Tibial nerve (tissue), 4 donors: ENCODE results near the gene OTUD5. TPM values are rescaled to one million over a fixed set of nuclear protein-coding genes. Genes with fewer than 3 reads are reported as not detected.

ENCODE experiments used
- DNase-seq, 2 donors: peaks; one replicate each; pipeline ENCODE4 v3.0.0-alpha.2; 2019; ENCODE audit warnings: low spot score in 2 of 2
- H3K27ac ChIP-seq, 4 donors: fragments of 200-600 bp; sonication (generic) in 3 of 4; one replicate each; pipeline ENCODE4 v1.5.1; 2017 to 2019; ENCODE audit warnings: mild to moderate bottlenecking in 1 of 4
- H3K27me3 ChIP-seq, 2 donors: fragments of 200-600 bp; sonication (generic) in 1 of 2; one replicate each; pipeline versions ENCODE4 v1.5.1 to v1.6.0; 2017 to 2019
- H3K36me3 ChIP-seq, 3 donors: fragments of 200-600 bp; sonication (generic); one replicate each; pipeline ENCODE4 v1.5.1; 2018 to 2019
- H3K4me1 ChIP-seq, 4 donors: fragments of 200-600 bp; sonication (generic) in 3 of 4; one replicate each; pipeline ENCODE4 v1.5.1; 2017 to 2019
- H3K4me3 ChIP-seq, 4 donors: fragments of 200-600 bp; sonication (generic) in 3 of 4; one replicate each; pipeline ENCODE4 v1.5.1; 2017 to 2019; ENCODE audit warnings: mild to moderate bottlenecking in 1 of 4, moderate library complexity in 1 of 4
- H3K9me3 ChIP-seq, 4 donors: fragments of 200-600 bp; sonication (generic) in 3 of 4; one replicate each; pipeline ENCODE4 v1.5.1; 2017 to 2019
- CTCF ChIP-seq, 5 experiments: fragments of 200-600 bp in 3 of 5; fragments of 450-650 bp in 2 of 5; sonication (generic) in 3 of 5; IDR thresholded peaks; one replicate each; pipeline ENCODE4 v1.5.1; 2016 to 2019; ENCODE audit warnings: antibody characterized with exemption in 5 of 5, mild to moderate bottlenecking in 3 of 5, moderate library complexity in 2 of 5
- EP300 ChIP-seq, 2 donors: sonication (generic); formaldehyde crosslinking; IDR thresholded peaks; one replicate each; pipeline ENCODE4 v1.6.1; 2017; ENCODE audit warnings: antibody characterized with exemption in 2 of 2, mild to moderate bottlenecking in 1 of 2
- POLR2A ChIP-seq, 2 donors: fragments of 450-650 bp; IDR thresholded peaks; one replicate each; pipeline ENCODE4 v1.6.1; 2017; ENCODE audit warnings: antibody characterized with exemption in 2 of 2, mild to moderate bottlenecking in 2 of 2, moderate library complexity in 2 of 2
- WGBS, 2 donors: methylation state at CpG; one replicate each; pipeline ENCODE4 v1.1.5; 2018; 5-methylcytosine and 5-hydroxymethylcytosine counted together
- total RNA-seq, 4 donors: library from RNA; depleted of rRNA; stranded (reverse); fragments of >200 nt; gene quantifications; one replicate each; pipeline ENCODE4 v1.1.0, GENCODE V29; 2016

Gene OTUD5
- total RNA-seq, 4 donors from 2014 or later: 39.8 to 79.2 (median 51.6) TPM

- WGBS, 2 donors: 0 to 37% methylated on average over 5 to 21 of the region's 21 CpGs
- peaks cover 0 to 42% (median 7%) of the 10 kb centered on the region in 4 donors for H3K4me1 ChIP-seq
- H3K27ac ChIP-seq: peak overlapping the region; percentile 75 to 95 (median 88)
- peaks cover 0 to 14% (median 0%) of the 10 kb centered on the region in 3 donors for H3K36me3 ChIP-seq
- peak overlapping the region; percentile 34 to 83 (median 46) for H3K4me3 ChIP-seq
- no peak for DNase-seq
- H3K27me3 ChIP-seq: no peaks in the 10 kb centered on the region
- no peaks in the 10 kb centered on the region for H3K9me3 ChIP-seq
- no peak for TF ChIP-seq POLR2A (IDR thresholded peaks at IDR 0.05)
- no peak for TF ChIP-seq CTCF (IDR thresholded peaks at IDR 0.05)
- no peak for TF ChIP-seq EP300 (IDR thresholded peaks at IDR 0.05)
These were observed 1.3 kb upstream of the OTUD5 start for GRCh38 chrX:48958635-48959094.

- TF ChIP-seq EP300 (IDR thresholded peaks at IDR 0.05) (peak; percentile 43 to 92), CTCF (IDR thresholded peaks at IDR 0.05) (peak in 1 of 5 experiments; percentile 27), POLR2A (IDR thresholded peaks at IDR 0.05) (peak; percentile 37 to 74)
- WGBS, 2 donors: 0 to 46% methylated on average over 13 to 66 of the region's 66 CpGs
These were observed 624 bp upstream of the OTUD5 start for GRCh38 chrX:48957827-48958634.

GRCh38 chrX:48956728-48957414, 536 bp downstream of the OTUD5 start:
- Histone ChIP-seq H3K4me1 (peaks cover 0 to 54% (median 9%) of the 10 kb centered on the region in 4 donors), H3K27ac (peak overlapping the region; percentile 88 to 95 (median 91)), H3K9me3 (no peaks in the 10 kb centered on the region), H3K4me3 (peak overlapping the region; percentile 56 to 83 (median 60)), H3K27me3 (no peaks in the 10 kb centered on the region), H3K36me3 (peaks cover 0 to 14% (median 0%) of the 10 kb centered on the region in 3 donors)
- no peak for DNase-seq
- no peak for TF ChIP-seq CTCF (IDR thresholded peaks at IDR 0.05)
- TF ChIP-seq POLR2A (IDR thresholded peaks at IDR 0.05): no peak
- TF ChIP-seq EP300 (IDR thresholded peaks at IDR 0.05): no peak
- WGBS, 2 donors: 0 to 66% methylated on average over 34 to 60 of the region's 61 CpGs

More at GRCh38 chrX:48957827-48958634, 624 bp upstream of the OTUD5 start:
- H3K4me3 ChIP-seq: peak overlapping the region; percentile 26 to 83 (median 57)
- H3K36me3 ChIP-seq: peaks cover 0 to 14% (median 0%) of the 10 kb centered on the region in 3 donors
- peaks cover 0 to 48% (median 9%) of the 10 kb centered on the region in 4 donors for H3K4me1 ChIP-seq
- H3K9me3 ChIP-seq: no peaks in the 10 kb centered on the region
- H3K27me3 ChIP-seq: no peaks in the 10 kb centered on the region
- peak; percentile 89 to 91 for DNase-seq
- peak overlapping the region; percentile 88 to 95 (median 91) for H3K27ac ChIP-seq

GRCh38 chrX:48948589-48948988, 8.8 kb downstream of the OTUD5 start:
- 92% methylated on average over 1 of the region's 1 CpG; no CpG with 5 or more reads in 1 of the 2 donors for WGBS, 2 donors
- TF ChIP-seq EP300 (IDR thresholded peaks at IDR 0.05) (no peak), CTCF (IDR thresholded peaks at IDR 0.05) (no peak), POLR2A (IDR thresholded peaks at IDR 0.05) (no peak)
- DNase-seq: no peak

More at GRCh38 chrX:48948589-48948988, 8.8 kb downstream of the OTUD5 start:
- peaks cover 0 to 21% (median 2%) of the 10 kb centered on the region in 4 donors for H3K4me1 ChIP-seq
- no peaks in the 10 kb centered on the region for H3K9me3 ChIP-seq
- H3K36me3 ChIP-seq: no peaks in the 10 kb centered on the region
- H3K4me3 ChIP-seq: no peak overlapping the region
- no peak overlapping the region for H3K27ac ChIP-seq
- no peaks in the 10 kb centered on the region for H3K27me3 ChIP-seq
